GM21526 (cell line): ENCODE data around the gene C2orf81.
"Not testable (repeated sequence)": the region's sequence is repeated elsewhere in the genome, so short reads cannot be mapped to it uniquely, and the experiment has no call there.

Source experiments
- ATAC-seq: cut with Tn5 transposase; IDR thresholded peaks from one replicate; pipeline ENCODE4 v1.9.1; 2021; ENCODE audit warnings: moderate library complexity; ENCODE audit not compliant: unreplicated experiment, low FRiP score

Gene C2orf81

GRCh38 chr2:74421221-74421870 lies at the start of gene C2orf81, which contains the start of gene WDR54:
TSS of gene C2orf81 (minus strand) at chr2:74421619. CDS start at chr2:74421560, 59 bp downstream.
TSS of gene WDR54 (plus strand) at chr2:74421730. CDS start at chr2:74422154, 424 bp downstream.
- peak; percentile 90 for ATAC-seq

DNA sequence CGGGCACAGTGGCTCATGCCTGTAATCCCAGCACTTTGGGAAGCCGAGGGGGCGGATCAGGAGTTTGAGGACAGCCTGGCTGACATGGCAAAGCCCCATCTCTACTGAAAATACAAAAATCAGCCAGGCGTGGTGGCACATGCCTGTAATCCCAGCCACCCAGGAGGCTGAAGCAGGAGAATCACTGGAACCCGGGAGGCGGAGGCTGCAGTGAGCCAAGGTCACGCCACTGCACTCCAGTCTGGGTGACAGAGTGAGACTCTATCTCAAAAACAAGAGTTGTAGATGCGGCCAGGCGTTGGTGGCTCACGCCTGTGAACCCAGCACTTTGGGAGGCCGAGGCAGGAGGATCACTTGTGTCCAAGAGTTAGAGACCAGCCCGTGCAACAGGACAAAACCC lies 49.3 kb upstream of the C2orf81 start:
- not testable (repeated sequence) for ATAC-seq

- ATAC-seq: no peak
Observed at GRCh38 chr2:74464406-74464805, 43.0 kb upstream of the C2orf81 start.

DNA sequence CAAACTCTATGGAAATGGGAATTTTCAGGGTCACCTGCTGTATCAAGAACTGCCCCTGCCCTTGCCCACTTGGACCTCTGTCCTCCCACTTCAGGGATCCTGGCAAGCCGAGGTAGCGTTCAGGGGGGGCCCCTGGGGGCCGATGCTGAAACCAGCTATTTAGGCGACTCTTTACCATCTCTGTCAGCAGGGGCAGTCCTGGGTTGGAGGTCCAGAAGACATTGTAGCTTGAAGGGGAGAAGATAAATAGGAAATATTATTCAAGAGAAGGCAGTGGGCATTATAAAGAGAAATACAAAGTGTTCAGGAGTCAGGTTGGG lies 41.3 kb upstream of the C2orf81 start:
- no peak for ATAC-seq

DNA sequence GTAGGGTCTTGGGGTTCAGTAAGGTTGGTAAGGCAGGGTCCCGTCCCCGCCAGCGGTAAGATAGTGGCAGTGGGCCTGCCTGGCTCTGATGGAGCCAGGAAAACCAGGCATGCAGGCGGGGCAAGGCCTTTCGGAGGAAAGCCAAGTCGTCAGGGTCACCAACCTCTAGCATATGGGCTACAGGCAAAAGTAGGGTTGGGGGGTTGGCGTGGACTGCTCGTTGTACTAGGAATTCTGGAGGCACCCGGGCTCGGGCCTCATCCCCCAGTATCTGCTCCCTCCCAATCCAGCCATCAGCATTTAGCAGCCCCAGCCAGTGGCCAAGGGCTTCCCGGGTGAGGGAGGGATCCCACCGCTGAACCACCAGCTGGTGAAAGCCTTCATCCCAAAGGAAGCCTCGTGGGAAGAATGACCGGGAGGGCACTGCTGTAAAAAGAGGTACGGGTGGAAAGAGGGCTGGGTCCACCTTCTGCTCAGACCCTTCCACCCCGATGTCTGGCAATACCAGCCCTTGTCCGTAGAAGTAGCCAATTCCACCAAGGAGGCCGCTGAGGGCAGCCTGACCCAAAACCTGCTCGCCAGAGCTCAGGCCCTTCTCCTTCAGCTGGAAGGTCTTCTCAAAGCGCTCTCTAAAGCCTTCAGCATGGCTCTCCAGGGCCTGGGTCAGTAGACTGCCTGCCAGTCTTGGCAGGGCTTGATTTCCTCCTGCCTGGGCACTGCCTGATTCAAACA lies 40.8 kb upstream of the C2orf81 start:
- no peak for ATAC-seq

DNA sequence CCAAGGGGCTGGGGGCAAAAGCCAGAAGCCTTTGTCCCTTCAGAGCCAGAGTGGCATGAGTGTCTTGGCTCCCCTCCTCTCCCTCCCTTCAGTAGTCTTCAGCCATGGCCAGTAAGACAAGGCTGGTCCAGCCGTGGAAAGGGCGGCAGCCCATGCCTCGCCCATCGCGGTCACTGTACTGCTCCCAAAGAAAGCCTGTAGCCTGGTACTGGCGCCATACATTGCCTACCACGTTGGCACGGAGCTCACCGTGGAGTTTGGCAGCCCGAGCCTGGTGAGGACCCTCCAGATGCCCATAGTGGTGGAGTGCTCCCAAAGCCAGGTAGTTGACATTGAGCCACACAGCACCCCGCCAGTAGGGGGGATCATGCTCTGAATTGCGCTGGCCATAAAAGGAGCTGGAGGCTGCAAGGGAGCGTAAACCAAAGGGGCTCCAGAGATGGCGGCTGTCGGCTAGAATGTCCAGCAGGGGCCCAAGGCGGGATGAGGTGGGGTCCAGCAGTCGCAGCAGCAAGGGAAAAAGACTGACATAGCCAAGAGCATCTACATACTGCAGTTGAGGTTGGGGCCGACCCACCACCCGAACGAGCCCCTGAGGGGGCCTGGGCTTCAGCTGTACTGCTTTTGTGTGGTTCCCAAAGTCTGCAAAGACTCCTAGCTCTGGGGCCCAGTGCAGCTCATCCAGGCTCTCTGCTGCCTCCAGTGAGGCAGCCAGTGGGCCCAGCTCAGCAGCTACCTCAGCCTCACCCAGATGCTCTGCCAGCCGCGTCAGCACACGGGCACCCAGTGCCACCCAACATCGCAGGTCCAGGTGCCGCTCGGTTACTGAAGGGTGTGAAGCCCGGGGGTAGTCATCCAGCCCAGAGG lies 40.0 kb upstream of the C2orf81 start:
- no peak for ATAC-seq

- not testable (repeated sequence) for ATAC-seq
Observed at GRCh38 chr2:74460187-74460586, 38.8 kb upstream of the C2orf81 start.

DNA sequence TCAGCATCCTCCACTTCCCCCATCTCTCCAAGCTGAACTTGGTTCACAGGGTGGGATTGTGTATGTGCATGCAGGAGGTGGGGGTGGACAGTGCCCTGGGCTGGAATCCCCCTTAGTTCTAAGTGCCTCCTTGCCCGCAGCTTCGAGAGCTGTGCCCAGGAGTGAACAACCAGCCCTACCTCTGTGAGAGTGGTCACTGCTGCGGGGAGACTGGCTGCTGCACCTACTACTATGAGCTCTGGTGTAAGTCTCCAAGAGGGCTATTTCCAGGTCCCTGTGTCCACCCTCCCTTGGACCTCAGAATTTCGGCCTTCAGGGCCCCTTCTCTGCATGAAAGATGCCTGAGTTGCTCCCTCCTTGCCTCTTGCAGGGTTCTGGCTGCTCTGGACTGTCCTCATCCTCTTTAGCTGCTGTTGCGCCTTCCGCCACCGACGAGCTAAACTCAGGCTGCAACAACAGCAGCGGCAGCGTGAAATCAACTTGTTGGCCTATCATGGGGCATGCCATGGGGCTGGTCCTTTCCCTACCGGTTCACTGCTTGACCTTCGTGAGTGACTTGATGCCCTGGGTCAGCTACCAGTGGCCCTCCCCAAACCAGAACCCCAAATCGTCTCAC lies 38.2 kb upstream of the C2orf81 start:
- not testable (repeated sequence) for ATAC-seq

GRCh38 chr2:74458938-74459363 lies 37.5 kb upstream of the C2orf81 start:
- ATAC-seq: no peak

DNA sequence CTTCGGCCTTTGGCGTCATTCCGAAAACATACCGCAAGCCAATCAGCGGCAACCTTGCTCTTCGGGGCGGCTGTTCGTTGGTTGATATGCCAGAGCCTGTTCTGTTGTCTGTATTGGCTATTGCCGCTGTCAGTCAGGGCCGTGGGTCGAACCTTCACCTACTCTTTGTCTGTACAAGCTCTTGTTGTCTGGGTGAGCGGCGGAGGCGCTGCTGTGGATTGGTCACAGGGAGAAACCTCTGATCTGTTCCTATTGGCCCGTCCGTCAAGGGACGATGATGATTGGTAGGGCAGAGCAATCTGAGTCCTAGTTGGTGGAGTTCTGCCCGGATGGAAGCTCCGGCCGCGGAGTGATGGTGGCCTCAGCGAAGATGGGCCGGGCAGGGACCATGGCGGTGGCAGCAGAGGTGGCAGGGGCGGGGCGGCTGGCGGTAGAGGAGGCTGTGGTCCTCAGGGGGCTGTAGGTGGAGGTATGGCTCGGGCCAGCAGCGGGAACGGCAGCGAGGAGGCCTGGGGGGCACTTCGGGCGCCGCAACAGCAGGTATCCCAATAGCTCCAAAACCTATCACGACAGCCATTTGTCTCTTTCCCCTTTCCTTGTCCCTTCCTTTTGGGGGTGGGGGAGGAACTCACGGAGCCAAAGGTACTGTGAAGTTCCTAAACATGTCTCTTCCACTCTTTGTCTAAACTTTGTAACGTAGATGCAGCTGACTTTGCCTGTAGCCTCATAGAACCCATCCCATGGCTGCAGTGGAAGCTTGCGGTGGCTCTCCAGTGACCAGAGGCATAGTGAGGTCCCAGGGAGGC lies 36.9 kb upstream of the C2orf81 start, which contains the start of gene WBP1:
Gene WBP1, plus strand, starts transcription at position 307 of the 806 bp plus-strand sequence. Its CDS starts 165 bp downstream, at position 472.
- ATAC-seq: peak; percentile 78

DNA sequence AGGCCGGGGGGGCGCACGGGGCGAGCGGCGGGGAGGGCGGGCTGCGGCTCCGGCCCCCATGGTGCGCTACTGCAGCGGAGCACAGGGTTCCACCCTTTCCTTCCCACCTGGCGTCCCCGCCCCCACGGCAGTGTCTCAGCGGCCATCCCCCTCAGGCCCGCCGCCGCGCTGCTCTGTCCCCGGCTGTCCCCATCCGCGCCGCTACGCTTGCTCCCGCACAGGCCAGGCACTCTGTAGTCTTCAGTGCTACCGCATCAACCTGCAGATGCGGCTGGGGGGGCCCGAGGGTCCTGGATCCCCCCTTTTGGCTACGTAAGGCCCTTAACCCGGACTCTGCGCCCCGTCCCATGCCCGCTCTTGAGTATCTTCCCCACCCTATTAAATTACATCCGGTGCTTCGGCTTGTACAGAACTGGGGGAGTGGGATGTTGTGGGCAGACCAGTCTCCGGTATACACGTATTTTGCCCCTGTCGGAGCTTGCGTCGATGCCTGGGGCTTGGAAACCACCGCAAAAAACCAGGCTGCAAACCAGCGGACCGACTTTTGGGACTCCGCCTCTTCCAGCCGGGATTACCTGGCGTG lies 36.2 kb upstream of the C2orf81 start:
- ATAC-seq: peak; percentile 34

GRCh38 chr2:74457129-74457548 lies 35.7 kb upstream of the C2orf81 start:
- ATAC-seq: no peak

DNA sequence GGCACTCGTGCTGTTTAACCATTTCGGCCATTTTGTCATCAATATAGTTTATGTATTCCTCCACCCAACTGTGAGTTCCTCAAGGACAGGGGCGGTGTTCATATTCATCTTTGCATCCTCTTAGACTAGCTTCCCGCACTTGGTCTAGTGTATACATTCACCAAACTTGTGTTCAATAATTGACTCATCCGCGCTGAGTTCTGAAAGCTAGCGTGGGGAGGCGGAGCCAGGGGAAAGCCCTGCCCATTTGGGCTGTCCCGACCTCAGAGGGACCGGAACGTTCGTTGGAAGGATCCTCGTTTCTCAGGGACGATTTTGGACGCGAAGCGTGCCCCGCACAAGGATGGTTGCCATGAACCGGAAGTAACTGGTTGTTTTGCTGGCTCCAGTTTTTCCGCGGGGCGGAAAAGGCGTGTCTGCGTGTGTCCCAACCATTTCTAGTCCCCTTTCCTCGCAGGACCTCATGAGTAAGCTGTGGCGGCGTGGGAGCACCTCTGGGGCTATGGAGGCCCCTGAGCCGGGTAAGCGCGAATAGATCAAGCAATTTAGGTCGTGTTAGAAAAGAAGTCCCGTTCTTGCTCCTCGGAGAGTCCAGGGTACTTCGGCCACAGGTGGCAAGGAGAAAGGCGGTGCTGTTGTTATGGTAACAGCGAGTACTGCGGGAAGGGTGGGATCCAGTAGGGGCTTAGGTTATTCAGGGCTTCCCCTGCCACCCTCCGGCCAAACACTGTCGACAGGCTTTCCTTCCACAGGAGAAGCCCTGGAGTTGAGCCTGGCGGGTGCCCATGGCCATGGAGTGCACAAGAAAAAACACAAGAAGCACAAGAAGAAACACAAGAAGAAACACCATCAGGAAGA lies 33.5 kb upstream of the C2orf81 start, which contains the start of gene INO80B:
Gene INO80B, plus strand, starts transcription at position 434 of the 858 bp plus-strand sequence. Its CDS starts 30 bp downstream, at position 464.
- peak; percentile 48 for ATAC-seq

GRCh38 chr2:74450570-74451190 lies 29.3 kb upstream of the C2orf81 start:
- ATAC-seq: no peak

DNA sequence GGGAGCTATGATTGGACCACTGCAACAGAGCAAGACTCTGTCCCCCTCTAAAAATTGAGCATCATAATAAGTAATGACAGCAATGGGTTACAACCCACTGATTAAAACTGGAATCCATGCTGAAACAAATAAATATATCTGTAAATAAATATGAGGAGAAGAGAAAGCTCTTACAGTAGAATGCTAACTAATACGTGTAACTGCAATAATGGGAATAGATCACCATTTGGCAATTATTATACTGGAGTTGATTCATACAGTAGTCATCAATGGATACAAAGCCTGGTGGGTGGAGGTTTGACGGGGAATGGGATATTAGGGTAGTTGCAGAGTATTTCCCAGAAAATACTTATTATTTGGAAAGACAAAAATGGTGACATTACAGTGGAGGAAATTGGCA lies 27.4 kb upstream of the C2orf81 start:
- ATAC-seq: no peak

DNA sequence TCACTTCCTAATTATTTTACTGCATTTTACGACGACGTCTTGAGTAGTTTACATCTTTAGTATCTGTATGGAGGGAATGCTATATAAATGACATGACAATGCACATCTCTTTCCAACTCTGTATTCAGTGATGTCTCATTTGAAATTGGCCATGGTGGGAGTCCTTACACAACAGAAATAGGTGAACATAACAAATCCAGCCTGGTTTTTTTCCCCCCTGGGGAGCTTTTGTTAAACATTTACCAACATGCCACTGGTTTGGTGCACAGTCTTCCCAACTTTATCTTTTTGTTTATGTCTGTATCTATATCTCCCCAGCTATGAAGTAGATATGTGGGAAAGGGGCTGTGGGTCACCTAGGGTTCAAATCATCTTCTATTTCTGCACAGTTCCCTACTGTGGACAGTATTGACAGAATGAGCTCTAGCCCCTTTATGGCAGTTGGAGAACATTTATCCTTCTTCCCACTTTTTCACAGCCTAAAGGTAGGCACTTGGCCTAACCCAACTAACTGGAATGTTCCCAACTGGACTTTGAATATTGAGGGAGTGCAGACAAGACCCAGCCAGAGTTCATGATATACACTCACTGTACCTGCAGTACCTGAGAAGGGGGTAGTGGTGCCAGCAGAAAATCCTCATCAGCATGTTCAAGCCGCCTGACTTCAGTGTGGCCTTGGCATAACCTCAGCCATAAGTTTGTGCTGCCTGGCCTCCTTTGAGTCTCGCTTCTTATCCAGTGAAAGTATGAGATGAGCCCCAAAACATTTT lies 26.0 kb upstream of the C2orf81 start:
- no peak for ATAC-seq
